Breast epithelium (tissue), 4 donors: ENCODE data around the gene PLCB4. TPM values are rescaled to one million over a fixed set of nuclear protein-coding genes. Genes with fewer than 3 reads are reported as not detected.

ENCODE experiments used
- DNase-seq, 2 donors: peaks; one replicate each; pipeline ENCODE4 v3.0.0-alpha.2; 2019; ENCODE audit warnings: low spot score in 2 of 2
- H3K27ac ChIP-seq, 2 donors: fragments of 200-600 bp; sonication (generic) in 1 of 2; one replicate each; pipeline ENCODE4 v1.5.1; 2016 to 2019; ENCODE audit warnings: mild to moderate bottlenecking in 1 of 2
- H3K27me3 ChIP-seq, 2 donors: fragments of 200-600 bp; sonication (generic) in 1 of 2; one replicate each; pipeline versions ENCODE4 v1.5.1 to v1.6.0; 2017 to 2019; ENCODE audit warnings: control low read depth in 1 of 2, mild to moderate bottlenecking in 1 of 2
- H3K36me3 ChIP-seq: fragments of 200-600 bp; one replicate; pipeline ENCODE4 v1.5.1; 2019
- H3K4me1 ChIP-seq, 2 donors: fragments of 200-600 bp; sonication (generic); one replicate each; pipeline ENCODE4 v1.5.1; 2016 to 2019; ENCODE audit warnings: control low read depth in 1 of 2
- H3K4me3 ChIP-seq, 3 donors: fragments of 200-600 bp; sonication (generic); 1 replicate in 2 of 3; 2 replicates in 1 of 3; pipeline ENCODE4 v1.5.1; 2016 to 2019; ENCODE audit warnings: mild to moderate bottlenecking in 3 of 3, moderate library complexity in 2 of 3
- H3K9me3 ChIP-seq, 2 donors: fragments of 200-600 bp; sonication (generic) in 1 of 2; one replicate each; pipeline ENCODE4 v1.5.1; 2016 to 2019; ENCODE audit warnings: control low read depth in 1 of 2
- POLR2A ChIP-seq: fragments of 450-650 bp; IDR thresholded peaks from one replicate; pipeline ENCODE4 v1.6.1; 2016; ENCODE audit warnings: antibody characterized with exemption, mild to moderate bottlenecking, moderate library complexity
- POLR2AphosphoS5 ChIP-seq, 3 donors: sonication (generic); formaldehyde crosslinking; IDR thresholded peaks; one replicate each; pipeline ENCODE4 v1.6.1; 2017; ENCODE audit warnings: antibody characterized with exemption in 3 of 3
- intact Hi-C: fragments of 100-400 bp; cut with DNase I; formaldehyde crosslinking; loops from one replicate; pipeline ENCODE4 v1.15.1; 2023; ENCODE audit warnings: low total_unique reads
- total RNA-seq, 3 donors: library from RNA; depleted of rRNA; stranded (reverse); fragments of >200 nt; gene quantifications; one replicate each; pipeline ENCODE4 v1.1.0, GENCODE V29; 2016
- TF ChIP-seq, protein P1 (sequence below), 3 donors: fragments of 450-650 bp; IDR thresholded peaks; one replicate each; pipeline ENCODE4 v1.5.1; 2016 to 2017; ENCODE audit warnings: antibody characterized with exemption in 3 of 3, mild to moderate bottlenecking in 3 of 3, moderate library complexity in 3 of 3

PLCB4 gene
- total RNA-seq, 3 donors from 2014 or later, result 9.4 to 17.7 (median 13.0) TPM

DNA sequence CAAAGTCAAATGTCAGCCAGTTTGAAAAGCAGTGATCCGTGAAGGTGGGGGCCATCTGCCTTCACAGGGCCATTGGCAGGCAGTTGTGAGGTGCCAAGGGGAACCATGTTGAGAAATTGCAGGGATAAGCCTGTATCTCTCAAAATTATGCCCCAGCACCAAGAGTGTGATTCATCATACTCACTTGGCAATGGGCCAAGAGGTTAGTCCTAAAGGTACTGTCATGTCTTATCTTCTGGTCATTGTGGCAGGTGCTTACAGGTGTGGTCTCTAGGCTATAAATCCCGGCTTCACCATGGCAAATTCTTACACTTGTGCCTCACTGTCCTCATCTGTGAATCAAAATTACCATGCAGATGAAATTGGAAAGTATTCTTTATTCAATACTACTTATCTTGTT, 294.8 kb downstream of the PLCB4 start:
- Histone ChIP-seq H3K9me3 (no peaks in the 10 kb centered on the region), H3K27ac (no peak overlapping the region), H3K36me3 (no peaks in the 10 kb centered on the region), H3K27me3 (no peaks in the 10 kb centered on the region), H3K4me1 (no peaks in the 10 kb centered on the region), H3K4me3 (no peak overlapping the region)
- DNase-seq, result no peak
- intact Hi-C loops, result no loop called here
- TF ChIP-seq POLR2A, result no peak
- TF ChIP-seq, protein P1, sequence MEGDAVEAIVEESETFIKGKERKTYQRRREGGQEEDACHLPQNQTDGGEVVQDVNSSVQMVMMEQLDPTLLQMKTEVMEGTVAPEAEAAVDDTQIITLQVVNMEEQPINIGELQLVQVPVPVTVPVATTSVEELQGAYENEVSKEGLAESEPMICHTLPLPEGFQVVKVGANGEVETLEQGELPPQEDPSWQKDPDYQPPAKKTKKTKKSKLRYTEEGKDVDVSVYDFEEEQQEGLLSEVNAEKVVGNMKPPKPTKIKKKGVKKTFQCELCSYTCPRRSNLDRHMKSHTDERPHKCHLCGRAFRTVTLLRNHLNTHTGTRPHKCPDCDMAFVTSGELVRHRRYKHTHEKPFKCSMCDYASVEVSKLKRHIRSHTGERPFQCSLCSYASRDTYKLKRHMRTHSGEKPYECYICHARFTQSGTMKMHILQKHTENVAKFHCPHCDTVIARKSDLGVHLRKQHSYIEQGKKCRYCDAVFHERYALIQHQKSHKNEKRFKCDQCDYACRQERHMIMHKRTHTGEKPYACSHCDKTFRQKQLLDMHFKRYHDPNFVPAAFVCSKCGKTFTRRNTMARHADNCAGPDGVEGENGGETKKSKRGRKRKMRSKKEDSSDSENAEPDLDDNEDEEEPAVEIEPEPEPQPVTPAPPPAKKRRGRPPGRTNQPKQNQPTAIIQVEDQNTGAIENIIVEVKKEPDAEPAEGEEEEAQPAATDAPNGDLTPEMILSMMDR (IDR thresholded peaks at IDR 0.05), result no peak
- no peak for TF ChIP-seq POLR2AphosphoS5 (IDR thresholded peaks at IDR 0.05)

DNA sequence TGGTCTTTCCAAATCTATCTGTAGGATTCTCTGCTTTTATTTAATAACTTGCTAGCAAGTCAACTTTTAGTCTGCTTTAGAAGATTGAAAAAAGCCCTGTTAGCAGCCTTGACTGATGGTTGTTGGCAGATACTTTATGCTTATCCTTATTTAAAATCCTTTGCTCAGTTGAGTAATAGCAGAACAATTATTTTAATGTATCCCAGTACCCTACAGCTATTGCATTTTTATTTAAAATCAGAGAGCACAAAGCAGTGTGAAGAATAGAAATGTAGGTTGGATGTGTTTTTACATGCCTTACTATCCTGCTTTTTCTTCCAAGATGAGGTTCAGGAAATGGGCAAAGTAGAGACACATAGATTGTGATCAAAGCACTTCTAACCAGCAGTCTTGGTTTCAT, 298.4 kb downstream of the PLCB4 start:
- intact Hi-C loops, result no loop called here

DNA sequence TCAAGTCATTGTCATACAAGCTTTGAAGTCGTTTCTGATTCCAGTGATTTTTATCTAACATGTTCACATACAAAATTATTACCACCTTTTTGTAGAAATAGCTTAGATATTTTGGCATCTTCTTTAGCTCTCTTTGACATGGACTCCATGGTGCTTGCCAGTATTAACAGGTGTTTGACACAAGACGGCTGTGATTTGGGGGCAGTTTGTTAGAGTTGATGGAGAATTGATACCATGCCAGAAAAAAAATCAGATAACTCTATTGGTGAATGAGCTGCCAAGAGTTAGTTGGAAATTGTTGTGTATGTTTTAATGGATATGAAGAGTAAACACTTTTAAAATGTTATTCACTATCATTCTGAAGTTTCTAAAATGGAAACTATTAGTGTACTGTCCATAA, 298.9 kb downstream of the PLCB4 start:
- Histone ChIP-seq H3K4me1 (no peaks in the 10 kb centered on the region), H3K36me3 (no peaks in the 10 kb centered on the region), H3K9me3 (no peaks in the 10 kb centered on the region), H3K4me3 (no peak overlapping the region), H3K27me3 (no peaks in the 10 kb centered on the region), H3K27ac (no peak overlapping the region)
- DNase-seq, result no peak
- no peak for TF ChIP-seq POLR2A
- TF ChIP-seq, protein P1 (IDR thresholded peaks at IDR 0.05), result no peak
- no peak for TF ChIP-seq POLR2AphosphoS5 (IDR thresholded peaks at IDR 0.05)
- intact Hi-C loops, result no loop called here

More for the DNA sequence above, 298.4 kb downstream of the PLCB4 start:
- H3K36me3 ChIP-seq, result no peaks in the 10 kb centered on the region
- H3K27ac ChIP-seq, result no peak overlapping the region
- no peaks in the 10 kb centered on the region for H3K4me1 ChIP-seq
- H3K4me3 ChIP-seq, result no peak overlapping the region
- DNase-seq, result no peak
- no peaks in the 10 kb centered on the region for H3K9me3 ChIP-seq
- H3K27me3 ChIP-seq, result no peaks in the 10 kb centered on the region
- TF ChIP-seq, protein P1 (IDR thresholded peaks at IDR 0.05), result no peak
- no peak for TF ChIP-seq POLR2A
- TF ChIP-seq POLR2AphosphoS5 (IDR thresholded peaks at IDR 0.05), result no peak

DNA sequence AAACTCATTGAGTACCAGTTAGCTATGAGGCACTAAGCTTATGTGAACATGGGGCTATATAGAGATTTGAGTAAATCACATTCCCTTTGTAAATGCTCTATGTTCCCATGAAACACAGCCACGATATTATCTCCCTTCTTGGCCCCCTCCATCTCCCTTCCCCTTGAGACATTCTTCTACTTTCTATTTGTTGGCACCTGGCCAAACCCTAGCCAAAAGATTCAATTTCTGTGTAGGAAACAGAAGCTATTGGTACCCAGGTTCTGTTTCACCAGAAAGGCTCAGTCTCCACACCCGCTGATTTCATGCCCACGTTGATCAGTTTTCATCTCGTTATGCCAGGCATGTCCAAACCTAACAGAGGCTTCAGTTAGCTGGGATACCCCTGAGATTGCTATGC, 300.0 kb downstream of the PLCB4 start:
- no peak overlapping the region for H3K27ac ChIP-seq
- no peaks in the 10 kb centered on the region for H3K9me3 ChIP-seq
- no peaks in the 10 kb centered on the region for H3K4me1 ChIP-seq
- intact Hi-C loops, result no loop called here
- TF ChIP-seq POLR2AphosphoS5 (IDR thresholded peaks at IDR 0.05) (no peak), POLR2A (no peak)
- TF ChIP-seq, protein P1 (IDR thresholded peaks at IDR 0.05), result no peak
- DNase-seq, result no peak
- H3K4me3 ChIP-seq, result no peak overlapping the region
- no peaks in the 10 kb centered on the region for H3K36me3 ChIP-seq
- no peaks in the 10 kb centered on the region for H3K27me3 ChIP-seq

DNA sequence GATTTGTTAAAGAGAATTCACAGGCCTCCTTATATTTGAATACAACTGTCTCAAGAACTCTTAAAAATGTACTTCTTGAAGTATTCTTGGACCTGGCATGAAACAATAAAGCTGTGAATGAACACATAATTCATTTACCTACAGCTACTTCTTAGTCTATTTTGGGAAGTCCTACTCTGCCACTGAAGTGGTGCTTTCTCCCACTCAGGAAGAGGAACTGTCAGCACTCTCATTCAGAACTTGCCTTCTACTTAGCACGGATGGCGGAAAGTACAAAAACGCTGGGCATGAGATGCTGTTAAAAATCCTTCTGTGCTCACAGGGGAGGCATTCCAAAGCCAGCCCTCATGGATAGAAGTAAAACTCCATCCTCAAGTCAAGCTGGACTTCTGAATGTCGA, 300.7 kb downstream of the PLCB4 start:
- no peak for TF ChIP-seq POLR2A
- TF ChIP-seq, protein P1 (IDR thresholded peaks at IDR 0.05), result no peak
- TF ChIP-seq POLR2AphosphoS5 (IDR thresholded peaks at IDR 0.05), result no peak
- DNase-seq, result no peak
- Histone ChIP-seq H3K36me3 (no peaks in the 10 kb centered on the region), H3K27me3 (no peaks in the 10 kb centered on the region), H3K4me1 (no peaks in the 10 kb centered on the region), H3K4me3 (no peak overlapping the region), H3K9me3 (no peaks in the 10 kb centered on the region), H3K27ac (no peak overlapping the region)
- intact Hi-C loops, result no loop called here
